ENCODE data around the gene SPEN. TPM values are rescaled to one million over a fixed set of nuclear protein-coding genes. Genes with fewer than 3 reads are reported as not detected.
"Not testable (repeated sequence)": the region's sequence is repeated elsewhere in the genome, so short reads cannot be mapped to it uniquely, and the experiment has no call there.

The SPEN gene
- total RNA-seq, 4 donors from 2014 or later: 18.8 to 104 (median 73.8) TPM

- no peak overlapping the region for H3K4me3 ChIP-seq
- DNase-seq: peak; percentile 32 to 34
- no peaks in the 10 kb centered on the region for H3K36me3 ChIP-seq
- no peaks in the 10 kb centered on the region for H3K27me3 ChIP-seq
- peaks cover 0 to 5% of the 10 kb centered on the region in 2 donors for H3K4me1 ChIP-seq
- TF ChIP-seq POLR2A (IDR thresholded peaks at IDR 0.05) (no peak), CTCF (IDR thresholded peaks at IDR 0.05) (no peak)
- intact Hi-C loops (cut with DNase I; ENCODE audit: low total_unique reads): no loop called here
- H3K9me3 ChIP-seq: no peaks in the 10 kb centered on the region
- peak overlapping the region; percentile 99 to 100 for H3K27ac ChIP-seq
Measured at GRCh38 chr1:15836772-15837669, 10.5 kb upstream of the SPEN start.

- Histone ChIP-seq H3K27ac (no peak overlapping the region), H3K9me3 (no peaks in the 10 kb centered on the region), H3K36me3 (no peaks in the 10 kb centered on the region), H3K4me3 (no peak overlapping the region), H3K27me3 (no peaks in the 10 kb centered on the region), H3K4me1 (peaks cover 0 to under 1% of the 10 kb centered on the region in 2 donors)
- no peak for TF ChIP-seq POLR2A (IDR thresholded peaks at IDR 0.05)
- TF ChIP-seq CTCF (IDR thresholded peaks at IDR 0.05): no peak
- no peak for DNase-seq
- intact Hi-C loops (cut with DNase I; ENCODE audit: low total_unique reads): no loop called here
Measured at GRCh38 chr1:15837931-15838330, 9.6 kb upstream of the SPEN start.

GRCh38 chr1:15838721-15839120 is 8.8 kb upstream of the SPEN start:
- no peak for DNase-seq
- Histone ChIP-seq H3K9me3 (no peaks in the 10 kb centered on the region), H3K4me1 (no peaks in the 10 kb centered on the region), H3K36me3 (no peaks in the 10 kb centered on the region), H3K4me3 (no peak overlapping the region), H3K27me3 (no peaks in the 10 kb centered on the region), H3K27ac (no peak overlapping the region)
- TF ChIP-seq CTCF (IDR thresholded peaks at IDR 0.05) (no peak), POLR2A (IDR thresholded peaks at IDR 0.05) (no peak)
- intact Hi-C loops (cut with DNase I; ENCODE audit: low total_unique reads): no loop called here

- intact Hi-C loops (cut with DNase I; ENCODE audit: low total_unique reads): no loop called here
- no peaks in the 10 kb centered on the region for H3K36me3 ChIP-seq
- no peaks in the 10 kb centered on the region for H3K27me3 ChIP-seq
- DNase-seq: no peak
- no peak for TF ChIP-seq CTCF (IDR thresholded peaks at IDR 0.05)
- TF ChIP-seq POLR2A (IDR thresholded peaks at IDR 0.05): no peak
- H3K9me3 ChIP-seq: no peaks in the 10 kb centered on the region
- H3K4me1 ChIP-seq: no peaks in the 10 kb centered on the region
- H3K27ac ChIP-seq: no peak overlapping the region
- no peak overlapping the region for H3K4me3 ChIP-seq
Measured at GRCh38 chr1:15843826-15844572, 3.5 kb upstream of the SPEN start.

GRCh38 chr1:15846056-15846455 is 1.5 kb upstream of the SPEN start:
- H3K36me3 ChIP-seq; H3K4me1 ChIP-seq; DNase-seq; H3K4me3 ChIP-seq; H3K27me3 ChIP-seq; intact Hi-C loops (cut with DNase I; ENCODE audit: low total_unique reads); H3K9me3 ChIP-seq; H3K27ac ChIP-seq: not testable (repeated sequence)

All from uterus (tissue), 4 donors.